ENCODE results near the gene PARVB.
A peak's percentile ranks its signal among the peaks of the same experiment; 100 is the strongest.

PARVB gene

GRCh38 chr22:44116331-44116730 lies 92.2 kb downstream of the PARVB start:
- DNase-seq = no peak

DNA sequence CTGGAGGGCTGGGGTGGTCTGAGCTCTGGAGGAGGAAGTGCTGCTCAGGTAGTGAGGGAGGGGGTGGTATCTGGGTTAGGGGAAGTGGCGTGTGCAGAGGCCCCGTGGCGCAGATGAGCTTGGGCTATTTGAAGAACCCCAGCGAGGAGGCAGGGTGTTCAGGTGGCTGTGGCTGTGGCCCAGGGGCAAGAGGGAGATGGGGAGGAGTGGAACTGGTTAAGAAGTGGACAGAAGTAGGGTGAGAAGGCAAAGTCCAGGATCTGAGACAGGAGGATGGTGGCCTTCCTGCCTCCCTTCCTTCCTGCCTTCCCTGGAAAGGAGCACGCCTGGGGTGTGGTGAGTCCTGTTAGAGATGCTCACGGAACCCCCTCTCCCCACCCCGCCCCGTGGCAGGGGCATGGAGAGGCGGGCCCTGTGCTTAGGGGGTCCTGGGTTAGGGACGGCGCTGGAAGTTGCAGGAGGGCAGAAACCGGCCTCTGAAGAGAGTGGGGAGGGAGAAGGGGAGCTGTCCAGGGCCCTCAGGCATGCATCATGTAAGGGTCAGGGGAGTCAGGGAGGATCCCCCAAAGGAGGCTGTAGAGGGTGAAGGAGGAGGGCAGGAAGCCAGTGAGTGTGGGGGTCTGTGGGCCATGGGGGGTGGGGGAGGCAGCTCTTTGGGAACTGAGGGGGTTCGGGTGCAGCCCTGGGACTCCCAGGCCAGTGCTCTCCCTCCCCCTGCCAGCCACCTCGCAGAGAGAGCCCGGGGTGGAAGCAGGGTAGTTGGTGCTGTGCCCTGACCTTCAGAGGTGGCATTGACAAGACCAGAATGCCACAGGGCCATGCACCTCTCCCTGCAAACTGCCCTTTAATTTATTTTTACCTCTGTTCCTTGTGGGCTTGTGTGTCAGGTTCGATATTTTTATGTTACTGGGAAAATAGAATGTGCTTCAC lies 92.9 kb downstream of the PARVB start:
- no peak for DNase-seq

DNA sequence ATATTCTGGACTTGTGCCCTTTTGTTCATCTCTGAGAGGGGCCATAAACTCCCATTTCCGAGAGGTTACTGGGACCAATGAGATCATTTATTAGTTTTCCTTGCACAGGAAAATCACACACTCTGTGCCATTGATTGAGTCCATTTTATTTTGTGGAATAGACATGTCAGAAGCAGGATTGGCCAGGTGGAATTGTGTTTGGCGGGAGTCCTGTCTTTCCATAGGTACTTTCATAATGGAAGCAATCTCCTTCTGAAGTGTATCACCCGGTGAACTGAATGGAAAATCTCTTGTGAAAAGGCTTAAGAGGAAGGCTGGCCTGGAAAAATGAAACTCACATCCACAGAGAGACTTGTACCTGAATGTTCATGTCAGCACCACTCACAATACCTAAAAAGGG lies 93.6 kb downstream of the PARVB start:
- DNase-seq = no peak

GRCh38 chr22:44118645-44119315 lies 94.7 kb downstream of the PARVB start:
- no peak for DNase-seq

- DNase-seq = no peak
Measured at GRCh38 chr22:44119669-44120313, 95.7 kb downstream of the PARVB start.

DNA sequence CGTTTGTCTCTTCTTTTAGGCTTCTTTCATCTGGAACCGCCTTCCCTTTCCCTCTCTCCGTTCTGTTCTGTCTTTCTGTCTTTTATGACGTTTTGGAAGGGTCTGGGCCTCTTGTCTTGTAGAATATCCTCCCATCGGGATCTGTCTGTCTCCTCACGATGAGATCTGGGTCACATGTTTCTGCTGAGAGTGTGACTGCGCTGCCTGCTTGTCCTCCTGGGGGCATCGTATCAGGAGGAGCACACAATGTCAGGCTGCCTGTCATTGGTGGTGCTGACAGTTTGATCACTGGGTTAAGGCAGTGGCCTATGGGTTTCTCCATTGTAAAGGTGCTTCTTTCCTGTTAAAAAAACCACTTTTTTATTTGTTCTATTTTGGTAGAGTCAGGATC lies 96.2 kb downstream of the PARVB start:
- DNase-seq = no peak

DNA sequence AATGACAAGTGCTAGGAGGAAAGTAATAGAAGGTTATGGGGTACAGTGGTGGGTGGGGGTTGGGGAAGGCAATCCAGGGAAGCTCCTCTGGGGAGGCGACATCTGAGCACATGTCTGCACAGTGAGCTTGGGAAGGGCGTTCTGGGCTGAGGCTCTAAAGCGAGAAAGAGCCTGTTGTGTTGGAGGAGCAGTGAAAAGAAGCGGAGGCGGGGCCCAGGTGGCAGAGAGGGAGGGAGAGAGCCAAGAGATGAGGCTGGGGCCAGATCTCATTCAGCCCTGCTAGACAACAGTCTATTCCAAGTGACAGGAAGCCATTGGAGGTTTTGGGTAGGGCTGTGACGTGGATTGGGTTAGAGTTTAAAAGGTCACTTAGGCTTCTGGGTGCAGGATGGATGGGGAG lies 101.3 kb downstream of the PARVB start:
- DNase-seq = no peak

GRCh38 chr22:44126807-44127206 lies 102.7 kb downstream of the PARVB start:
- no peak for DNase-seq

DNA sequence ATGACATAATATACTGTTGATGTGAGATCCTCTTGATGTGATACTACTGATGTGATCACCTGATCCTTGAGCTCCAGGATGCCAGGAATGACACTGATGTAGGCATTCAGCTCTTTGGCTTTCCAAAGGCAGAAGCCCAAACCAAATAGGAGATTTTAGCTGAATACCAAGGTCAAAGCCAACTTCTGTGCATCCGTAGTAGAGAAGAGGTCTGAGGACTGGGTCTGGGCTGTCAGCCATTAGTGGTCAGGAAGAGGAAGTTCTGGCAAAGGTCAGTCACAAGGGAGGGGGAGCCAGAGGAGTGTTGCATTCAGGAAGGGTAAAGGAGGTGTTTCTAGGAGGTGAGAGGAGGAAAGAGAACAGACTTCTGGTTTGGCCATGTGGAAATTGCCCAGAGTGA lies 103.3 kb downstream of the PARVB start:
- no peak for DNase-seq

GRCh38 chr22:44128958-44129618 lies 105.0 kb downstream of the PARVB start:
- DNase-seq = peak; percentile 61

DNA sequence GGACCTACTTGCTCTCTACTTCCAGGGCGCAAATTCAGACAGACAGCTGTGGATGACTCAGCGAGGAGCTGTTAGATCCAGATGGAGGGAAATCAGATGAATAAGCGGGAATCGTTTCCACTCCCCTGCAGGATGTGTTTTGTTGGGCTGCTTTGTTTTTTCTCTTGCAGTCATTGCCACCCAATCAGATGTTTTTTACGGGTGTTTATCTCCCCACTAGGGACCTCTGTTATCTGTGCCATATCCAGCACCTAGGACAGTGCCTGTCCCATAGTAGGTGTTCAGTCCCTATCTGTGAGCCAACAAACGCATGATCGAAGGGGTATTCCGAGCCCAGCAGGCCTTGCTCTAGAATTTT lies 105.5 kb downstream of the PARVB start:
- DNase-seq = no peak

DNA sequence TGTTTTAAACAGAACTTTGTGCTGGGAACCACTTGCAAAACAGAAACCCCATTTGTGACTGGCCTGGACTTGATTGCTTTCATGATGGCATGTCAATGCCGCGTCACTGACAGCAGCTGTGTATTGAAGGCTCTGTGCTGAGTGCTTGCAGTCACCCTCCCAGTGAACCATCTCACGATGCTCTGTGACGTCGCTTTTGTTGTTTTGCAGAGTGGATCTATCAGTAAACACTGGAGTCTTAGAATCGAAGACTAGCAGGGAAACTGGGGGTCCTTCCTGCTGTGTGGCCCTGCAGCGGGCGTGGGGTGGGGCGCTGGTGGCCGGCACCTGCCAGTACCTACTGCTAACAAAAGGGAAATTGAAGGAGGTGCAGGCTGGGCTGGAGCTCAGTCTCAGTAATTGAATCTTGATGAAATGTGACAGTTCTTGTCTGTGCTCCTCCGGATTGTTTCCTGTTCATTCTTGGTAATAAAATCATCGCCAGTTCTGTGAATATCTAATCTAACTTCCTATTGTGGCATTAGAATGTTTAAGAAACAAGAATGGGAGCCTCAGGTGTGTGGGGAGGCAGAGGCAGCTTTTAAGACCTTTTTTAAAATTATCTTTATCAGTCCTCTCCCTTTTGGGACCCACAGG lies 106.1 kb downstream of the PARVB start:
- DNase-seq = peak; percentile 86

- DNase-seq = no peak
Measured at GRCh38 chr22:44131412-44131811, 107.3 kb downstream of the PARVB start.

- no peak for DNase-seq
Measured at GRCh38 chr22:44131989-44132685, 108.0 kb downstream of the PARVB start.

DNA sequence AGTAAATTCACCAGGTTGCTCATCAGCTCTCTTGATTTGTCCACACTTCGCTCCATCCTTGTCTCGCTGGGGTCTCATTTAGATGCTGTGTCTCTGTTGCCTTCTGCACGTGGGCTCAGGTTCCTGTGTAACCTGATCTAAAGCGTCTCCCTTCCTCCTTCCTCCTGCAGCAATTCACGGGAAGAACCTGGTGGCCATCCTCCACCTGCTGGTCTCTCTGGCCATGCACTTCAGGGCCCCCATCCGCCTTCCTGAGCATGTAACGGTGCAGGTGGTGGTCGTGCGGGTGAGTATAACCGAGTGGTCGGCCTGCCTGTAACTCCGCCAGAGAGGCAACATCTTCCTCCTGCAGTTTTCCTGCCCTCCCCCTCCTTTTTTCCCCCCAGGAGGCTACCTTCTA lies 108.6 kb downstream of the PARVB start:
- DNase-seq = no peak

DNA sequence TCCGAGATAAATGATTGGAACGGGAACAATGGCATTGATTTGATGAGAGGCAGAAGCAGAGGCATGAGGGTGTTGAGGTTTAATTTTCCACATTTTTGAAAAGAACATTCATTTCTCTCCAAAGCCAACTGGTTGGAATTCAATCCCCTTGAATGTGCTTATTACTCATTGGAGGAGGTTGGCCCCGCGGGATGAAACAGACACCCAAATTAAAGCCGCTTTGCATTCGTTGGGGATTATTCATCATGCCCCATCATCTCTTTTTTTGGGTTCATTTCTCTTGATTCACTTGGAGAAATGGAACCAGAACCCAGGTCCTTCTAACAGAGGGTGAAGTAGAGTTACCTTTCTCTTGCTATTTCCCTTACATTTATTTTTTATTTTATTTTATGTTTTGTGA lies 109.1 kb downstream of the PARVB start:
- no peak for DNase-seq

DNA sequence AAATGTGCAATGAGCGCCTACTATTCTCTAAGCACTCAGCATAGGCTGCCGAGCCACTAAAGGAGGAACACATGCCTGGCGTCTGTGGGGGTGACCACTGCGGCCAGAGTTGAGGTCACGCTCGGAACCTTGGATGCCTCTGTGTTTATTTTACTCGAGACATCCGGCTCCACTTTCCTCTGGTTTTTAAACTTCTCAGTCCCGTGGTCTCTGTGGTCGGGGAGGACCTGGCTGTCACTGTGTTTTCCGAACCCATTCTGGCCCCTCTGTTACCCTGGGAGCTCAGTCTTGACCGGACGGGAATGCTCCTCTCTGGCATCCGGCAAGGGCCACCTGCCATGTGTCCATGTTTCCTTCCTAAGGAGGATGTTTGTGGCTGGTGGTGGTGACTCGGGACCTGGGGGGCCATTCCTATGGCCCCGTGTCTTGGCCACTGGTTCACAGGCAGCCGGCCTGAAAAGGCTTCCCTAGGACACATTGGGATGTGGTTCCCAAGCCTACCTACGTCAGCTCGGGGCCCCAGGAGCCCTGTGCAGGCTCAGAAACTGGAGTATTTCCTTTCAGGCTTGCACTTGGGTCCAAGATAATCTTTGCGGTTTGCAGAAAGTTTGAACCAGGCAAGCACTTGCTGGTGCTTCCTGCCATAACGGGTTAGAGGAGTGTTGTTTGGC lies 109.9 kb downstream of the PARVB start:
- no peak for DNase-seq

DNA sequence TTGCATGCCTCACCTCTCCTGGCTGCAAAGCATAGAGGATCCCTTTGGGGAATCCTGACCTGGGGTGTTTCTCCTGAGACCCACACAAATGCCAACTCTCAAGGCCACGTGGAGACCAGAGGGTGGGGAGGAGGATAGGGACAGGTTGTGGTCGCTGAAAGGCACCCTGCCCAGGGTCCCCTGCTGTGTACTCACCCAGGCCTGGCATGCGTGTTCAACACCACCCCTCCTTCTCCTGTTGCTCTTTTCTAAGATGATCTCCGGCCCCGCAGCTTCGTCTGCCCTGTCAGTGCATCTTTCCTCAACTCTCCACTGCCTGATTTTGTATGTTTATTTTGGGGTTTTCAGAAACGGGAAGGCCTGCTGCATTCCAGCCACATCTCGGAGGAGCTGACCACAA lies 112.0 kb downstream of the PARVB start:
- DNase-seq = no peak

GRCh38 chr22:44136786-44137185 lies 112.7 kb downstream of the PARVB start:
- no peak for DNase-seq

GRCh38 chr22:44137415-44137814 lies 113.3 kb downstream of the PARVB start:
- DNase-seq = no peak

DNA sequence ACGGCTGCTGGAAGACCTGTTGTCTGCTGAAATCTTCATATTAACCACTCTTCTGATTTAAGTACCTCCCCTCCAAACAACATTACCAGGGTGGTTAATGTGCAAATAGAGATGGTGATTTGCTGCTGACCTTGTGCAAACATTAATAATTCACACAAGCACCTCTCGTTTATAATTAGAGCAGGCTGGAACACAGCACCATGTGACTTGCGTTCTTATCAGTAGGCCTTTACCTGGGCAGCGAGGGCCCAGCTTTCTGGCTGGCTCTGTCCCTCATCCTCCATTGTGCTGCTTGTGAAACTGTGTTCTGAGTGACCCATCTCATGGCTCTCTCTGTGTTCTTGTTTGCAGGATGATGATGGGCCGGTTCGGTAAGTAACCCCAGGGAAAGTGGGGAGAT lies 115.7 kb downstream of the PARVB start:
- DNase-seq = no peak

Data from retina (tissue), 1 donor.